AG20443 (cell line): ENCODE data around the gene PSMB5.

Source experiments
- DNase-seq: peaks from one replicate; pipeline ENCODE4 v3.0.0; 2012; ENCODE audit warnings: low spot score, mixed read lengths

Gene PSMB5

DNA sequence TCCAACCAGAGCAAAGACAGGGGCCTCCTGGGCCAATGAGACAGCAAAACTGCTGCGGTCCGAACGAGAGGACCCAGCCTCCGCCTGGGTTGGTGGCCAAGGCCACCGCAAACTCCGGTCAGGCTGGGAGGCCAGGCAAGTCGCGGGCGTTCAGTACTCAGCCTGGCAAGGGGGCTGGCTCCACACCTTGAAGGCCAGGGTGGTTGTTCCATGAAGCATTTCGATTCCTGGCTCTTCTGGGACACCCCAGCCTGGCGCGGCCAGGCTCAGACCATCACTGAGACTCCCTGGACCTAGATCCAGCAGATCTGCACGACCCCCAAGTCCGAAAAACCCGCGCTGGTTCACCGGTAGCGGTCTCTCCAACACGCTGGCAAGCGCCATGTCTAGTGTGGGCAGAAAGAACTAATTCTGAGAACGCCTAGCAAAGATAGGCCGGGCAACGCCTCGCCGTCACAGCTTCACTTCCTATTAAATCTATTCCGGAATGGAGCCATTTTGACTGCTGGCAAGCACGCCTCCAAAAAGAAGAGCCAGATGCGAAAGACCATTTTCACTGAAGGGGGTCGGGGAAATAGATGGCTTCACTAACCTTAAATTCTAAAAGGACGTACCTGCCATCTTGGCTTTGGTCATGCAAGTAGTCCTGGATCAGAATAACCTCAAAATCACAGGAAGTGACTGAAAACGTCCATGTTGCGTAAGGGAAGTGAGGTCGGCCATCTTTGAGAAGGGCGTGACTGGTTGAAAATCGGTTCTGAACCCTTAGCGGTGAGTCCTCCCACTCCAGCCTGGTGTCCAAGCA is at the start of gene PSMB5:
Gene PSMB5, minus strand, starts transcription at position 403 of the 805 bp plus-strand sequence. Its CDS starts 19 bp downstream, at position 384.
- peak; percentile 94 for DNase-seq

DNA sequence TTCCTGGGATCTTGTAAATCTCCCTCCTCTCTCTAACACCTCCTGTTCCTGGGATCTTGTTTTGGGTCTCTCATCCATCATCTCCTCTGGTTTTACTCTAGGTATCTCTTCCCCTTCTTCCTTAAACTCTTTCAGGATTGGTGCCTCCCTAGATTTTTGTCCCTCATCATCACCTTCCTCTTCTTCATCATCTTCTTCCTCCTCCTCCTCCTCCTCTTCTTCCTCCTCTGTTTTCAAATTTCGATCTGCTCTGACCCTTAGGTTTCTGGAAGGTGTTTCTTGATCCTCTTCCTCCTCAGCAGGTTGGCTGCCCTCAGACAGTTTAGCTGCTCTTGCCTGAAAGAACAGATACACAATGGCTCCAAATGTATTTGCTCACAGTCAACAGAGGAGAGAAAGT is 45.8 kb upstream of the PSMB5 start:
- DNase-seq: no peak

DNA sequence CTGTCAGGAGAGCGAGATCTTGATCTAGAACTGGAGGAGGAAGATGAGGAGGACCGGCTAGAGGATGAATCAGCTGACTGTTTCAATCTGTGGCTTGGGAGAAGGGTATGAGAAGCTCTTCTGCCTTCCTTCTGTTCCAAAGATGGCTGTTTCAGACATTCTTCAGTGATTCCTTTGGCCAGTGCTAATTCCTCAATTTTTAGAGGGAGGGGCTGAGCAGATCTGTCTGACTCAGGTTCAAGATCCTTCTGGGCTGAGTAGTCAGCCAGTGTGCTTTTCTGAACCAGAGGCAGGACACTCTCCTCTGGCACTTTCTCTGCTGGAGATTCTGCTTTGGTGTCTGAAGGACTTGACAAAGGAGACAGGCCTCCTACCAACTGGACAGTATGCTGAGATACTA is 45.0 kb upstream of the PSMB5 start:
- DNase-seq: peak; percentile 58

DNA sequence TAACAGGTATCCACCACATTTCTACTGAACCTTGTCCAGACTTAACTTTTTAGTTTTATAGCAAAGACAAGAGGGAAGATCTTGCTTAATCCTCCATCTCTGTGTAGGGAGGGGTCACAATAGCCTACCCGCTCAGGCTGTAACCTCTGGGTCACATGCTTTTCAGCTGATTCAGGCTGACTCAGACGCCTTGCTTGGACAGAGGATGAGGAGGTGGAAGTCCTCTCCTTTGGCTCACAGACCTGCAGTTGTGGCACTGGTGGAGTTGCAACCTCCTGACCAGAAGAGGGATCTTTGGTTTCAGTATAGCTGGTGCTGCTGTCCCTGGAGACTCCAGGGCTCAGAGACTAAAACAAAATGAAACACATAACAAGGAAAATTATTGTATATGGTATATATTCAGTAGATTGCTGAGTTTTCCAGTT is 44.0 kb upstream of the PSMB5 start:
- peak; percentile 89 for DNase-seq

DNA sequence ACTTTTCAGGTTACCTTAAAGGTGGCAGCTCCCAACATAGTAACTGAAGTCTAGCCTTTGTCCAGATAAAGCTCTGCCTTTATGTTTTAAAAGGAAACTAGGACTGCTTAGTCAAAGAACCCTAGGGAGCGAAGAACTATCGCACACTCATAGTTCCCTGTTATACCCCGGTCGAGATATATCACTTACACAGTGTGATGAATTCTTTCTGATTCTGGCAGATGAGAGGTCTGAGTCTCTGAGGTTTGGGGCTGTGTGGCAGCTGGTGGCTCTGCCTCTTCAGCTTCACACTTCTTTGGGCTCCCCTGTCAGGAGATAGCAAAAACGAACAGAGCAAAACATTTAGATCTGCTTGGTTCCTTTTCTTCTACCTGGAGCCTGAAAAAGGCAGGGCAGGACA is 43.3 kb upstream of the PSMB5 start:
- DNase-seq: no peak

DNA sequence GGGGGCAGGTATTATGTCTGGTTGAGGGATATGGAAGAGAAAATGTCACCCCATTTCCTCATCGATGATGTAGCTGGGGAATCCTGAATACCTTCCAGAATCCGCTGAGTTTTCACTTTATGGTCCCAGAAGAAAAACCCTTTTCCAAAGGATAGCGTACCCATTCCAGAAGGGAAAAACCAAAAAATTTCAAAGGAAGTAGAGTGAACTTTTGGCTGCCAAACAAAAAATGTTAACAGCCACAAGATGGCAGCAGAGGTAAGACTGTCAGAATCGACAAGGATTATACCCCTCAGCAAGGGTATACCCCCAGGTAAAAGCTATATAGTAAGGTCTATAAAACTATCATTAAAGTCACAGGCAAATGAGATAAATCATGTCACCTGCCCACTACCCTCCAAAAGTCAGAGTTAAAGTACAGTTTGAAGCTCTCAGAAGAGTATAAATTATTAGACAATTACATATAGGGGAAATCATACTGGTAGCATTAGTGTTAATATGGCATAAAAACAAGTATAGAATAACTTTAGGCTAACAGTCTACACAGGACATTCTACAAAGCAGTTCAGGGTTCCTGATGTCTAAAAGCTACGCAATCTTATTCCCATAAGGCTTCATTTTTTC is 42.2 kb upstream of the PSMB5 start:
- peak; percentile 23 for DNase-seq

DNA sequence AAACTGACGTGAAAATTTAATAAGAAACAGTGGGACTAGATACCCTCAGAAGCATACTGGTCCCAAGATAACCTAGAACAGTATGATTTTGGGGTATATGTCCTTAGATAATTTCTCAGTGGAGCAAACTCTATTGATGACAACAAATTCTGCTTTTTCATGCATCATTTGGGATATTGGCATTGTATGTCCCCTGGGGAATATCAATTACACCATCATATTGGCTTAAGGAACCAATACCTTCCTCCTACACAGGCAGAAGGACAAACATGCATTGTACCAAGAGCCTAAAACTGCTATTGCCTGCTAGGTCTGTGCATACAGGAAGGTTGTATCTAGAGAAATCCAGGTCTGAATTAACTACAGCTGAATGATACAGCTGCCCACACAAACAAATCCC is 40.2 kb upstream of the PSMB5 start:
- DNase-seq: no peak

DNA sequence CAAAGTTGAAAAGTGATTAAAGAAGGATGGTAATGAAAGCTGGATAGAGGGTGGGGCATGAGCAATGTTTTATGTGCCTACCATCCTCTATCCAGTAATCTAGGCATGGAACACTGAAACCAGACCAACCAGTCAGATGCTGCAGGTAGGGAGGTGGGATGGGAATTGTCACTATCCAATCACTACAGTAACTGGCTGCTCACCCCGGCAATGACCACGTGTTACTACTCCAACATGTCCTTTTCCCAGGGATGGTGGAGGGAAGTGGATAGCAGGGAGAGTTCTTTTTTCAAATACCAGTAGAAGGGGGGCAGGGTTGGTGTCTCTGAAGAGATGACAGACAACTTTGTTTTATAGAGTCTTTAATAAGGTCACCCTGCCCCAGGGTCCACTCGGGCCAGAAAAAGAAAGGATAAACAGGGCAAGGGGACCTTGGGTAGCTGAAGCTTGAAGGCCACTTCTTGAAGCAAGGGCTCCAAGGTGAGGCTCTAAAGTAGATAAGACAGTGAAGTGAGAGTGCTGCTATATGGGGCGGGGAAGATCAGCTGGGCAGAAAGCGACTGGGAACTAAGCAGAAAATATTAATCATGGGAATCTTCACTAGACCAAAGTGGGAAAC is 37.3 kb upstream of the PSMB5 start:
- DNase-seq: no peak

DNA sequence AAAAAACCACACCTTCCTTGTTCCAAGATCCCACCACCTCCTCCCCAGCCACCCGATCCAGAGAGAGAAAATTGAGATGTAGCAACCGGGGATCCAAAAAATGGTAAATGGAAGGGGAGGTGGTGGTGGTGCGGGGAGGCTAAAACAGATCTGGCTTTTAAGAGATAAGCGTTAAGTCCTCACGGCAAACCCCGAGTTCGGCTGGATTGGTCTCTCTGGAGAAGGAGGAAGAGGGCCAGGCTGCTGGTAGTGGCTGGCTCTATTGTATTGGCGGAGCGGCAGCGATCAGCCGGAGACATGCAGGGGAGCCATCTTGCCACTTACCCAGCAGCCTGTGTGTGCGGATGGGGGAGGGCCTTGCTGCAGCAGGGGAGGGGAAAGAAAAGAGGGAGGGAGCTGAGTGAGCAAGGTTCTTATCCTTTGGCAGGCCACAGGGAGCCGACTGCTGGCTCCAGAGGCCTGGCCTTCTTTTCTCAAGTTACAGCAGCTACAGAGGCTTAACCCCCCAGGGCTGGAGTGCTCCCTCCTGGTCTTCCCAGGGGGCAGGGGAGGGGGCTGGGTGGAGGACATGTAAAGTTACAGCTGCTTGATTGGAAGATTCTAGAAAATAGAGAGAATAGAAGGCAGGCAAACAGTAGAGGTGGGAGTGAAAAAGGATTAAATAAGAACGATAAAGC is 36.7 kb upstream of the PSMB5 start:
- peak; percentile 94 for DNase-seq

DNA sequence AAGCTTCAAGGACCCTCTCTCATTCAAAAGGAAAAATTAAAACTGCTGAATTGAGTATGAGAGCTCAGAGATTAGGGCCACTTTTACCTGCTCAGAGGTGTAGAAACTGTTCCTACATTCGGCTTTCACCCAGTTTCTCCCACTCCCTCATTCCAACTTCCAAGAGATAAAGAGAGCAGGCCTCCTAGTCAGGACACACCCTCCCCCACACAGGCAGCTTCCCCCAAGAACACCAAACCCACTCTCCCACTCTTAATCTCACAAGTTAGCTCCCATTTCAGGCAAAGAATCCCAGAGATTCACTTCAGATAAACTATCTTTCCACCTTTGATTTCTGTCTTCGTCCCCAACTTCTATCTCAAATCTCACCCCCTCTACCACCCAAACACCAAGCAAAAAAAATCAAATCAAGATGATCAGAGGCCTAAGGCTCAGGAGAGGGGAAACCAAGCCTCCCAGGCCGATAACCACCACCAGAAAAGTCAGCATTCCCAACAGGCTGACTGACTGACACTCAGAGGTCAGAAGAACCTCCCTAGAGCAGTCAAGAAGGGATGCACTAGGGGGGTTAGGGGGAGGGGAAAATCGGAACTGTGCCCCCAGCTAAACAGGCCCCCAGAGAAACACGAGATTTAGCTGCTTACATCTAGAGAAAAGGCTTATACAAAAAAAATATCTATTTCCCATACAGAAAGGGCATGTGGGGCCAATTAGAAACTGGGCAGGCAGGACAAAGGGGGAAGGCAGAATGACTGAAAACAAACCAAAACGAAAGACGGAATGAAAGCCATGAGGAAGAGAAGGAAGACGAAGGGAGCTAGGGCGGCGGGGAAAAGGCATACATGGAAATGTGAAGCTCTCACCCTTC is 35.8 kb upstream of the PSMB5 start:
- no peak for DNase-seq

DNA sequence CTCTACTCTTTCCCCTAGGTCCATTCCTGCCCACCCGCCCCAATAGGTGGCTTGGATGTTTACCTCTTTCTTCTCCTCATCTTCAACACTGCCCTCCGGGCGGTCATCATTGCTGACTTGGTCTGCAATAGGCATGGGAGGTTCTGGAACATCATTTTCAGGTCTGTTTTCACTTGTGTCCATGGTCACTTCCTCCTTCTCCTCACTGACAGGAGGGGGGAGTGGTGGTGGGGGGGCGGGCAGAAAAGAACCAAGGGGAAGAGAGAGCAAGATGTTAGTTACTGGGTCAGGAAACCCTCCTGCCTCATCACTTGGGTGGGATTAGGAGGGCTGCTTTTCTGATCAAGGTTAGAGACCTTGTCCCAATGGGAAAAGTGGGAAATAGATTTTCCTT is 34.7 kb upstream of the PSMB5 start:
- no peak for DNase-seq

DNA sequence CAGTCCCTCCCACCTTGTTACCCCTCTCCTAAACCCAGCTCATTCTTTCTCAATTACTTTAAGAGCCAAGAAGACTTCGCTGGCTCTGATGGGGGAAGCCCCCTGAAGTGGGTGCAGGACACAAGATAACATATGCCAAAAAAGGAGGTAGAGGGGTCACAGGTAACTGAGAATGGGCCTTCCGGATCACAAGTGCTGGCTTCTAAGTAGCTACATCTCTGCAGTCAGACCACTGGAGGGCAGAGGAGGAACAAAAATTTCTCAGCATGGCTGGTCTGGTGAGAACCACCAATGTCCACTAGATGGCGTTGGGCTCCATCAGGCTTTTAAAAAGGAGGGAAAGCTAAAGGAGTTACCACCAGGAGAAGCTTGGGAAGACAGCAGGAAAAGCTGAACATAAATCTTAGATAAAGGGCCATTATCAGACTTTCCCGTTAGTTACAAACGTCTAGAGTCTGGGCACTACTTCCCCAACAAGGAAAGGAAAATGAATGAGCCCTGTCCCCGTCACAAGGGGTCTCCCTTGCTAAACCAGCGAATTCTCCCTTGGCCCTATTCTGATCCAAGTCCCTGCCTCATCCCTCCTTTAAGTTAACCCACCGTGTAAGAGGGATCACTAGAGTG is 34.2 kb upstream of the PSMB5 start:
- DNase-seq: peak; percentile 90

DNA sequence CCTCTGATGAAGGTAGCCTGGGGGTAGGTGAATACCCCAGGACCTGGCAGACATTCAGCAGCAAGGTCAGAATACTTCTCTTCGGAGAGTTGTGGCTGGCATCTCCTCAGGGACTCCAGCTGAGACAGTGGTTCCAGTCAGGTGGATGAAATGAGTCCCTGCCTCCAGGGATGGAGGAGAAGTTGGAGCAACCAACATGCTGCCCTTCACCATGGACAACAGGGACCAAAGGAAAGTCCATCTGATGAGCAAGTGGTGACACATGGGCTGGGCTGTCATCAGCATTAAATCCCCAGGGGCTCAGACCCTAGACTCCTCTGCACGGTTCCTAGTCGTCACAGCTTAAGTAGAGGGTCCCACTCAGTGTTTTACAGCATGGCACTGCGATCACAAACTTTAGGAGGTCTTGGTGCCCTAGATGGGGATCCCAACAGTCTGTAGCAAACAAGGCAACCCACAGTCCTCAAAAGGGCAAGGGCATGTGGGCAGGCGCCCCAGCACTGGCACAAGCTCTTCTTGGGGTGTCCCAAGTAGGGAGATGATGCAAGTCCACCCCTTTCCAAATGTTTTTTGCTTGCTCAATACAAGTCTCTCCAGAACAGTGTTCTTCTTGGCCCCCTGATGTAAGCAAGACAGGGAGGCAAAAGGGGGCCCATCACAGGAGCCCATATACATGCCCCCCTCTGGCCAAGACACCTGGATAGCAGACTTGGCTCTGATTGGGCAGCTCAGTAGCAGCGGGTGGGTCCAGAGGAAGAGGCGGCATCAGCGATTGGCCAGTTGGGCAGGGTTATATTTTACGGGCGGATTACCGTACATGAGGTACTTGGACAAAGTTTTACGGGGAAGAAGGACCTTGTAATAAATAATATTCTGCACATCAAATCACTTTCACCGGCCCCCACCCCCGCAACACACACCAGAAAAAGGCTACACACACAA is 33.4 kb upstream of the PSMB5 start:
- no peak for DNase-seq

DNA sequence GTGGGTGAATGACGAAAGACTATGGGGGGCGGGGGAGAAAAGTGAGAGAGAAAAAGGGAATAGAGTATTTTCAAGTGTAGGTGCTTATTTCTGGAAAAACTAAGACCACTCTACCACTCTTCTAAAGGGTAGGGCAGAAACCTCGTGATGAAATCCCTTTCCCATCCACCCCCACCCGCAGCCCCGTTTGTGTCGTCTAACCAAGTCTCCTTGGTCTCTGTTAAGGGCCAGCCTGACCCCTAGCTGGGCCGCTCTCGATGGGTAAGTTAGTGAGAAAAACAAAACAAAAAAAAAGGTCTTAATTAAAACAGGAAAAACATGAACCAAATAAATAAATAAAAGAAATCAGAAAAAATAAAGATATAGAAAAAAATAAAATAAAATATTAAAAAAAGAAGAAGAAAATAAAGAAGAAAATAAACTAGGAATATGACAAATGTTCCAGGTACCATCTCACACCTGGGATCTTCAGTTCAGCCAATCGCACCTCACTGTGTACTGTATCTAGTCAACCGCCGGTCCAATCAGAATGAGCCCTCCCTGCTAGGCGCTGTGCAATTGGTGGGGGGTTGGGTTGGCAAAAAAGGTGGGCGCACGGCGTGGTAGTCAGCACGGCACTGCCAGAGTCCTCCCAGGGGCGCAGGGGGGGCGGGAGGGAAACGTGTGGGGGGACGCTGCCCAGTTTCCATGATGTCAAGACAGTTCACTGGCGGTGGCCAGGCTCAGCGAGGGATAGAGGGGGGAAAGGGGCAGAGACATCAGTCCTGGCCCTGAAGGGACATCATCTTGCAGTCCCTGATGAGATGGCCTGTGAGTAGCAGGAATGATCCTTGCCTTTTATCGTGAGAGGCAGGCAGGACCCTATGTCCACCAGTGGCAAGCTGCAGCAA is 32.4 kb upstream of the PSMB5 start:
- DNase-seq: no peak

DNA sequence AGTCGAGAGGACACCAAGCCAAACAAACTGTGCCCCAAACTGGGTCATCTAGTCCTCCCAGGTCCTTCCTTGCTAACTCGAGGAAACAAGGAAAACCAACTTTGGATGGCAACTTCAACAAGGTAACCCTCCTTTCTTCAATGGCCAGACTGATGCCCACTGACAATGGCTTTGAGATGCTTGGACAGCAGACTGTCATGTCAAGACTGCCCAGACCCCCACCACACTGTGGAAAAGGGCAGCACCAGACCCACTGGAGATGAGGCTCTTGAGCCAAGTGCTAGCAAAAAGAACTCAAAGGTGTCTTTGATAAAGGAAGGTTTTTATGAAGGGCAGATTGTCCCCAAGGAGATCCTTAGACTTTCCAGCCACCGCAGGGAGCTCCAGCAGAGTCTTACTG is 31.7 kb upstream of the PSMB5 start:
- no peak for DNase-seq

DNA sequence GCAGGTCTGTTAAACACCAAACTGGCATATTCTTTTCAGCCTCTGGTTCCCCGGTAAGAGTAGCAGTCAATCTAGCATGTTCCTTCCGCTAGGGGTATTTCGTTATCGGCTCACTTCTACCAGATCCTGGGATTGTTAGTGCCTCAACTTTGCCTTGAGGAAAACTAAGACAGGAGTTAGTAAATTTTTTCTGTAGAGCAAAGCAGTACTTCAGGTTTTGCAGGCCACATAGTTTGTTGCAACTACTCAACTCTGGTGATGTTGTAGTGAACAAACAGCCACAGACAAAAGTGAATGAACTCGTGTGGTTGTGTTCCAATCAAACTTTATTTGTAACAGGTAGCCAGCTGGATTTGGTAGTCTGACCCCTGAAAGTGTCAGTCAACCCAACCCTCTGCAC is 28.9 kb upstream of the PSMB5 start:
- DNase-seq: no peak

DNA sequence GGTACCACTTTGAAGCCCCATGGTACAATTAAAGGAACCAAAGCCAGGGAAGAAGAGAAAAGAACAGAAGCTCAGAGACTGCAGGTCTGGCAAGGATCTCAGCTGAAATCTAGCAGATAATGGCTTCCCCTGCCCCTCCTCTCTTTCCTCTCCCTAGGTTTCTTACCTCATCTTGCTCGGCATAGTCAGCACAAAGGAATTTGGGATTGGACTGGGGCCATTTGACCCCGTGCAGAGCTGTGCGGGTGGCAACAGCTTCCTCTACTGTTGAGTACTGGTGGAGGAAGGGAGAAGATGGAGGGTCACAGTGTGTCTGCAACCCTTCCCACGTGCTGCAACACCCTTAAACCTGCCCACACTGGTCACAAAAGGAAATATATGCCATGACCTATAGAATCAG is 27.3 kb upstream of the PSMB5 start:
- DNase-seq: peak; percentile 89

DNA sequence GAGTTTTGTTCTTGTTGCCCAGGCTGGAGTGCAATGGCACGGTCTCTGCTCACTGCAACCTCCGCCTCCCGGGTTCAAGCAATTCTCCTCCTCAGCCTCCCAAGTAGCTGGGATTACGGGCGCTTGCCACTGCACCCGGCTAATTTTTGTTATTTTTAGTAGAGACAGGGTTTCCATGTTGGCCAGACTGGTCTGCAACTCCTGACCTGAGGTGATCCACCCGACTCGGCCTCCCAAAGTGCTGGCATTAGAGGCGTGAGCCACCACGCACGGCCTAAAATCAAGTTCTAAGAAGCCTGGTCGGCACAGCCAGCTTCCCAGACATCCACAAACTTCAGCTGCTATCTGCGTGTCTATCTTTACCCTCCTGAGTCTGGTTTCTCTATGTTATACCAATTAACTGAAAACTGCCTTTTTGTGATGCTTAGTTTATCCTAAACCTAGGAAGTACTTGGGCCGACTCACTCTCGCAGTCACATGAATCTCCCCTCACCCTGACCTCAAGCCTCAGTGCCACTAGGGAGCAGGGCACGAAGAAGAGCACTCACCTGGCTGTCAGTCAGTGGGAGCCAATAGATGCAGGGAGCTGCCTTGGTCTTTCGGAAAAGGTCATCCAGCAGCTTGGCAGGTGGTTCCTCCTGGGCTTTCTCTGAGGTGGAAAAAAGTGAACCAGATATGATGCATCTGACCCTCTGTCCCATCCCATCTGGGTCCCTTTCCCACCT is 26.0 kb upstream of the PSMB5 start:
- no peak for DNase-seq
